Mucosa of descending colon (tissue), 3 donors: ENCODE results near the gene AP1S3. TPM values are rescaled to one million over a fixed set of nuclear protein-coding genes. Genes with fewer than 3 reads are reported as not detected.

Experiments used
- ATAC-seq: fragments of 200-7000 bp; cut with Tn5 transposase; one replicate; pipeline ENCODE4 v1.9.1; 2020; ENCODE audit warnings: mild to moderate bottlenecking, moderate library complexity
- DNase-seq, 3 donors: peaks; one replicate each; pipeline ENCODE4 v3.0.0-alpha.2; 2020
- H3K36me3 ChIP-seq: fragments of 200-600 bp; one replicate; pipeline ENCODE4 v1.8.0; 2021; ENCODE audit warnings: low read depth, mild to moderate bottlenecking
- H3K4me1 ChIP-seq: fragments of 200-600 bp; one replicate; pipeline ENCODE4 v1.8.0; 2021; ENCODE audit warnings: low read depth, mild to moderate bottlenecking
- H3K4me3 ChIP-seq: fragments of 200-600 bp; one replicate; pipeline ENCODE4 v1.8.0; 2021; ENCODE audit warnings: mild to moderate bottlenecking
- H3K9me3 ChIP-seq: fragments of 200-600 bp; one replicate; pipeline ENCODE4 v1.8.0; 2021; ENCODE audit warnings: mild to moderate bottlenecking
- CTCF ChIP-seq: fragments of 200-600 bp; IDR thresholded peaks from one replicate; pipeline ENCODE4 v1.8.0; 2022; ENCODE audit warnings: antibody characterized with exemption, mild to moderate bottlenecking
- intact Hi-C, 2 donors: fragments of 100-400 bp; cut with DNase I in 1 of 2; cut with micrococcal nuclease in 1 of 2; formaldehyde crosslinking; loops; one replicate each; pipeline versions ENCODE4 v1.11.0 to v1.11.1; 2022; cut with DNase I, micrococcal nuclease
- total RNA-seq, 3 donors: library from RNA; stranded (reverse); fragmentation: NEBNext Ultra II Directional in 2 of 3; extraction: Animal tissue kit (Norgen Biotek cat#: 25700) in 2 of 3; gene quantifications; one replicate each; pipeline versions ENCODE4 v1.2.1 to v1.2.4, GENCODE V29; 2021 to 2023
- donor health status: DM: no; HTN: no; CAD: no; lungs with moderate emphysema.
- donor health status: DM: no; HTN: no; CAD: no.
- donor health status: DM: no; HTN: yes; CAD: no.

The AP1S3 gene
- total RNA-seq, 3 donors from 2014 or later: 3.5 to 8.6 (median 5.0) TPM

- peaks cover 9% of the 10 kb centered on the region for H3K4me1 ChIP-seq
- H3K36me3 ChIP-seq: no peaks in the 10 kb centered on the region
- ATAC-seq (no peak), DNase-seq (no peak)
- intact Hi-C loops: no loop called here
- H3K9me3 ChIP-seq: no peaks in the 10 kb centered on the region
- H3K4me3 ChIP-seq: no peak overlapping the region
- no peak for TF ChIP-seq CTCF
Observed at GRCh38 chr2:223834431-223834830, 3.0 kb downstream of the AP1S3 start.

GRCh38 chr2:223832241-223832903 lies 5.0 kb downstream of the AP1S3 start:
- DNase-seq (peak in 1 of 3 donors; percentile 12), ATAC-seq (no peak)
- H3K9me3 ChIP-seq: no peaks in the 10 kb centered on the region
- no peak overlapping the region for H3K4me3 ChIP-seq
- intact Hi-C loops: no loop called here
- peaks cover 9% of the 10 kb centered on the region for H3K4me1 ChIP-seq
- no peaks in the 10 kb centered on the region for H3K36me3 ChIP-seq
- TF ChIP-seq CTCF: no peak

GRCh38 chr2:223829128-223829527 lies 8.3 kb downstream of the AP1S3 start:
- no peak overlapping the region for H3K4me3 ChIP-seq
- peaks cover 3% of the 10 kb centered on the region for H3K4me1 ChIP-seq
- ATAC-seq: no peak
- no peaks in the 10 kb centered on the region for H3K9me3 ChIP-seq
- intact Hi-C loops: no loop called here
- TF ChIP-seq CTCF: no peak
- no peaks in the 10 kb centered on the region for H3K36me3 ChIP-seq
- no peak for DNase-seq

DNA sequence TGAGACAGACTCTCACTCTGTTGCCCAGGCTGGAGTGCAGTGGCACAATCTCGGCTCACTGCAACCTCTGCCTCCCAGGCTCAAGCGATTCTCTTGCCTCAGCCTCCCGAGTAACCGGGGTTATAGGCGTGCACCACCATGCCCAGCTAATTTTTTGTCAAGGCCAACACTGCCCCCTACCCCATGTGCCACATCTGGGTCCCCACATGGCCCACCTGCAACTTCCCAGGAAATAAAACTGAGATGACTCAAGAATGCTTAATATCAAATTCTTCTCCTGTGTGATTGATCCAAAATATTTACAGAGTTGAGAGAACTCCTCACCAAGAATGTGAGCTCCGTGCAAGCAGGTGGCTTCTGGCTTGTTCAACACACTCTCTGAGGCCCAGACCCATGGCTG lies 9.1 kb downstream of the AP1S3 start:
- DNase-seq (no peak), ATAC-seq (no peak)
- Histone ChIP-seq H3K4me3 (no peak overlapping the region), H3K4me1 (peaks cover 3% of the 10 kb centered on the region), H3K36me3 (no peaks in the 10 kb centered on the region), H3K9me3 (no peaks in the 10 kb centered on the region)
- TF ChIP-seq CTCF: no peak
- intact Hi-C loops: no loop called here

GRCh38 chr2:223826995-223827394 lies 10.4 kb downstream of the AP1S3 start:
- no peak for DNase-seq
- peak; percentile 25 for ATAC-seq

More at GRCh38 chr2:223826995-223827394, 10.4 kb downstream of the AP1S3 start:
- Histone ChIP-seq H3K4me3 (no peak overlapping the region), H3K4me1 (no peaks in the 10 kb centered on the region), H3K36me3 (no peaks in the 10 kb centered on the region), H3K9me3 (no peaks in the 10 kb centered on the region)
- TF ChIP-seq CTCF: no peak
- intact Hi-C loops: no loop called here
